ENCODE data around the gene CACNA1B.

- TF ChIP-seq CTCF (IDR thresholded peaks at IDR 0.05): no peak
- no peak for TF ChIP-seq POLR2A (IDR thresholded peaks at IDR 0.05)
- TF ChIP-seq POLR2AphosphoS5 (IDR thresholded peaks at IDR 0.05; ENCODE audit: insufficient read depth in 1 of 2, low read depth in 1 of 2): no peak
Measured at GRCh38 chr9:138025417-138025816, 147.8 kb downstream of the CACNA1B start.

Data from vagina (tissue), 2 donors.